ENCODE results near the gene GADD45G. TPM values are rescaled to one million over a fixed set of nuclear protein-coding genes. Genes with fewer than 3 reads are reported as not detected.

Gene GADD45G
- total and polyA plus RNA-seq, 2 experiments from 2014 or later, result 12.7 to 24.1 TPM

DNA sequence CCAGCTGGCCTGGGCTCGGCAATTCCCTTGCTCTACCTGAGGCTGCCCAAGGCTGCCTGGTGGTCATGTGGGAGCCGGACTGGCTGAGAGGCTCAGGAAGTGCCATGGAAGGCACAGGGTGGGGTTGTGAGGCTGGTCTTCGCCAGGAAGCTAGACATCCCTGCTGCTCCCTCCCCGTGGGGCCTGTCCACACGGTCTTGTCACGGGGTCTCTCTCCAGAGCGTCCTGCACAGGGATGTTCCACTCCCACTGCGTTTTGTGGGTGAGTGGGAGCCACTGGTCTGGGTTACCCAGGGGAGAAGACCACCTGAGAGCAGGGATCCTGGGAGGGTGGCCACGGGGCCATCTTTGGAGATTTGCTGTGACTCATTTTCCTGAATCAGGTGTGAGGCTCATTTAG lies 11.6 kb downstream of the GADD45G start:
- TF ChIP-seq ZNF331 (CRISPR knock-in tag; IDR thresholded peaks at IDR 0.05; ENCODE audit: low read depth) (no peak), CREB1 (CRISPR knock-in tag; IDR thresholded peaks at IDR 0.05; ENCODE audit: low read depth) (no peak), ZNF114 (CRISPR knock-in tag; IDR thresholded peaks at IDR 0.05) (no peak), STAT1 (IDR thresholded peaks at IDR 0.05; ENCODE audit: unreplicated experiment) (no peak), EZH2phosphoT487 (IDR thresholded peaks at IDR 0.05; ENCODE audit: unreplicated experiment) (no peak), NANOG (IDR thresholded peaks at IDR 0.05; ENCODE audit: borderline replicate concordance) (no peak), EZH2 (IDR thresholded peaks at IDR 0.05; ENCODE audit: low read depth, unreplicated experiment) (no peak), JUNB (IDR thresholded peaks at IDR 0.05; ENCODE audit: unreplicated experiment) (no peak), POLR2AphosphoS5 (IDR thresholded peaks at IDR 0.05; ENCODE audit: low read depth) (no peak)
- TF ChIP-seq, protein P1, sequence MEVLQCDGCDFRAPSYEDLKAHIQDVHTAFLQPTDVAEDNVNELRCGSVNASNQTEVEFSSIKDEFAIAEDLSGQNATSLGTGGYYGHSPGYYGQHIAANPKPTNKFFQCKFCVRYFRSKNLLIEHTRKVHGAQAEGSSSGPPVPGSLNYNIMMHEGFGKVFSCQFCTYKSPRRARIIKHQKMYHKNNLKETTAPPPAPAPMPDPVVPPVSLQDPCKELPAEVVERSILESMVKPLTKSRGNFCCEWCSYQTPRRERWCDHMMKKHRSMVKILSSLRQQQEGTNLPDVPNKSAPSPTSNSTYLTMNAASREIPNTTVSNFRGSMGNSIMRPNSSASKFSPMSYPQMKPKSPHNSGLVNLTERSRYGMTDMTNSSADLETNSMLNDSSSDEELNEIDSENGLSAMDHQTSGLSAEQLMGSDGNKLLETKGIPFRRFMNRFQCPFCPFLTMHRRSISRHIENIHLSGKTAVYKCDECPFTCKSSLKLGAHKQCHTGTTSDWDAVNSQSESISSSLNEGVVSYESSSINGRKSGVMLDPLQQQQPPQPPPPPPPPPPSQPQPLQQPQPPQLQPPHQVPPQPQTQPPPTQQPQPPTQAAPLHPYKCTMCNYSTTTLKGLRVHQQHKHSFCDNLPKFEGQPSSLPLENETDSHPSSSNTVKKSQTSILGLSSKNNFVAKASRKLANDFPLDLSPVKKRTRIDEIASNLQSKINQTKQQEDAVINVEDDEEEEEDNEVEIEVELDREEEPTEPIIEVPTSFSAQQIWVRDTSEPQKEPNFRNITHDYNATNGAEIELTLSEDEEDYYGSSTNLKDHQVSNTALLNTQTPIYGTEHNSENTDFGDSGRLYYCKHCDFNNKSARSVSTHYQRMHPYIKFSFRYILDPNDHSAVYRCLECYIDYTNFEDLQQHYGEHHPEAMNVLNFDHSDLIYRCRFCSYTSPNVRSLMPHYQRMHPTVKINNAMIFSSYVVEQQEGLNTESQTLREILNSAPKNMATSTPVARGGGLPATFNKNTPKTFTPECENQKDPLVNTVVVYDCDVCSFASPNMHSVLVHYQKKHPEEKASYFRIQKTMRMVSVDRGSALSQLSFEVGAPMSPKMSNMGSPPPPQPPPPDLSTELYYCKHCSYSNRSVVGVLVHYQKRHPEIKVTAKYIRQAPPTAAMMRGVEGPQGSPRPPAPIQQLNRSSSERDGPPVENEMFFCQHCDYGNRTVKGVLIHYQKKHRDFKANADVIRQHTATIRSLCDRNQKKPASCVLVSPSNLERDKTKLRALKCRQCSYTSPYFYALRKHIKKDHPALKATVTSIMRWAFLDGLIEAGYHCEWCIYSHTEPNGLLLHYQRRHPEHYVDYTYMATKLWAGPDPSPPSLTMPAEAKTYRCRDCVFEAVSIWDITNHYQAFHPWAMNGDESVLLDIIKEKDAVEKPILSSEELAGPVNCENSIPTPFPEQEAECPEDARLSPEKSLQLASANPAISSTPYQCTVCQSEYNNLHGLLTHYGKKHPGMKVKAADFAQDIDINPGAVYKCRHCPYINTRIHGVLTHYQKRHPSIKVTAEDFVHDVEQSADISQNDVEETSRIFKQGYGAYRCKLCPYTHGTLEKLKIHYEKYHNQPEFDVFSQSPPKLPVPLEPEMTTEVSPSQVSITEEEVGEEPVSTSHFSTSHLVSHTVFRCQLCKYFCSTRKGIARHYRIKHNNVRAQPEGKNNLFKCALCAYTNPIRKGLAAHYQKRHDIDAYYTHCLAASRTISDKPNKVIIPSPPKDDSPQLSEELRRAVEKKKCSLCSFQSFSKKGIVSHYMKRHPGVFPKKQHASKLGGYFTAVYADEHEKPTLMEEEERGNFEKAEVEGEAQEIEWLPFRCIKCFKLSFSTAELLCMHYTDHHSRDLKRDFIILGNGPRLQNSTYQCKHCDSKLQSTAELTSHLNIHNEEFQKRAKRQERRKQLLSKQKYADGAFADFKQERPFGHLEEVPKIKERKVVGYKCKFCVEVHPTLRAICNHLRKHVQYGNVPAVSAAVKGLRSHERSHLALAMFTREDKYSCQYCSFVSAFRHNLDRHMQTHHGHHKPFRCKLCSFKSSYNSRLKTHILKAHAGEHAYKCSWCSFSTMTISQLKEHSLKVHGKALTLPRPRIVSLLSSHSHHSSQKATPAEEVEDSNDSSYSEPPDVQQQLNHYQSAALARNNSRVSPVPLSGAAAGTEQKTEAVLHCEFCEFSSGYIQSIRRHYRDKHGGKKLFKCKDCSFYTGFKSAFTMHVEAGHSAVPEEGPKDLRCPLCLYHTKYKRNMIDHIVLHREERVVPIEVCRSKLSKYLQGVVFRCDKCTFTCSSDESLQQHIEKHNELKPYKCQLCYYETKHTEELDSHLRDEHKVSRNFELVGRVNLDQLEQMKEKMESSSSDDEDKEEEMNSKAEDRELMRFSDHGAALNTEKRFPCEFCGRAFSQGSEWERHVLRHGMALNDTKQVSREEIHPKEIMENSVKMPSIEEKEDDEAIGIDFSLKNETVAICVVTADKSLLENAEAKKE (CRISPR knock-in tag; IDR thresholded peaks at IDR 0.05), result no peak
- TF ChIP-seq, protein P2, sequence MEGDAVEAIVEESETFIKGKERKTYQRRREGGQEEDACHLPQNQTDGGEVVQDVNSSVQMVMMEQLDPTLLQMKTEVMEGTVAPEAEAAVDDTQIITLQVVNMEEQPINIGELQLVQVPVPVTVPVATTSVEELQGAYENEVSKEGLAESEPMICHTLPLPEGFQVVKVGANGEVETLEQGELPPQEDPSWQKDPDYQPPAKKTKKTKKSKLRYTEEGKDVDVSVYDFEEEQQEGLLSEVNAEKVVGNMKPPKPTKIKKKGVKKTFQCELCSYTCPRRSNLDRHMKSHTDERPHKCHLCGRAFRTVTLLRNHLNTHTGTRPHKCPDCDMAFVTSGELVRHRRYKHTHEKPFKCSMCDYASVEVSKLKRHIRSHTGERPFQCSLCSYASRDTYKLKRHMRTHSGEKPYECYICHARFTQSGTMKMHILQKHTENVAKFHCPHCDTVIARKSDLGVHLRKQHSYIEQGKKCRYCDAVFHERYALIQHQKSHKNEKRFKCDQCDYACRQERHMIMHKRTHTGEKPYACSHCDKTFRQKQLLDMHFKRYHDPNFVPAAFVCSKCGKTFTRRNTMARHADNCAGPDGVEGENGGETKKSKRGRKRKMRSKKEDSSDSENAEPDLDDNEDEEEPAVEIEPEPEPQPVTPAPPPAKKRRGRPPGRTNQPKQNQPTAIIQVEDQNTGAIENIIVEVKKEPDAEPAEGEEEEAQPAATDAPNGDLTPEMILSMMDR (conservative IDR thresholded peaks at IDR 0.05; ENCODE audit: low read depth in 2 of 2), result no peak
- TF ChIP-seq, protein P3, sequence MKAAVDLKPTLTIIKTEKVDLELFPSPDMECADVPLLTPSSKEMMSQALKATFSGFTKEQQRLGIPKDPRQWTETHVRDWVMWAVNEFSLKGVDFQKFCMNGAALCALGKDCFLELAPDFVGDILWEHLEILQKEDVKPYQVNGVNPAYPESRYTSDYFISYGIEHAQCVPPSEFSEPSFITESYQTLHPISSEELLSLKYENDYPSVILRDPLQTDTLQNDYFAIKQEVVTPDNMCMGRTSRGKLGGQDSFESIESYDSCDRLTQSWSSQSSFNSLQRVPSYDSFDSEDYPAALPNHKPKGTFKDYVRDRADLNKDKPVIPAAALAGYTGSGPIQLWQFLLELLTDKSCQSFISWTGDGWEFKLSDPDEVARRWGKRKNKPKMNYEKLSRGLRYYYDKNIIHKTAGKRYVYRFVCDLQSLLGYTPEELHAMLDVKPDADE (IDR thresholded peaks at IDR 0.05), result no peak
- TF ChIP-seq, protein P4, sequence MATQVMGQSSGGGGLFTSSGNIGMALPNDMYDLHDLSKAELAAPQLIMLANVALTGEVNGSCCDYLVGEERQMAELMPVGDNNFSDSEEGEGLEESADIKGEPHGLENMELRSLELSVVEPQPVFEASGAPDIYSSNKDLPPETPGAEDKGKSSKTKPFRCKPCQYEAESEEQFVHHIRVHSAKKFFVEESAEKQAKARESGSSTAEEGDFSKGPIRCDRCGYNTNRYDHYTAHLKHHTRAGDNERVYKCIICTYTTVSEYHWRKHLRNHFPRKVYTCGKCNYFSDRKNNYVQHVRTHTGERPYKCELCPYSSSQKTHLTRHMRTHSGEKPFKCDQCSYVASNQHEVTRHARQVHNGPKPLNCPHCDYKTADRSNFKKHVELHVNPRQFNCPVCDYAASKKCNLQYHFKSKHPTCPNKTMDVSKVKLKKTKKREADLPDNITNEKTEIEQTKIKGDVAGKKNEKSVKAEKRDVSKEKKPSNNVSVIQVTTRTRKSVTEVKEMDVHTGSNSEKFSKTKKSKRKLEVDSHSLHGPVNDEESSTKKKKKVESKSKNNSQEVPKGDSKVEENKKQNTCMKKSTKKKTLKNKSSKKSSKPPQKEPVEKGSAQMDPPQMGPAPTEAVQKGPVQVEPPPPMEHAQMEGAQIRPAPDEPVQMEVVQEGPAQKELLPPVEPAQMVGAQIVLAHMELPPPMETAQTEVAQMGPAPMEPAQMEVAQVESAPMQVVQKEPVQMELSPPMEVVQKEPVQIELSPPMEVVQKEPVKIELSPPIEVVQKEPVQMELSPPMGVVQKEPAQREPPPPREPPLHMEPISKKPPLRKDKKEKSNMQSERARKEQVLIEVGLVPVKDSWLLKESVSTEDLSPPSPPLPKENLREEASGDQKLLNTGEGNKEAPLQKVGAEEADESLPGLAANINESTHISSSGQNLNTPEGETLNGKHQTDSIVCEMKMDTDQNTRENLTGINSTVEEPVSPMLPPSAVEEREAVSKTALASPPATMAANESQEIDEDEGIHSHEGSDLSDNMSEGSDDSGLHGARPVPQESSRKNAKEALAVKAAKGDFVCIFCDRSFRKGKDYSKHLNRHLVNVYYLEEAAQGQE (IDR thresholded peaks at IDR 0.05; ENCODE audit: unreplicated experiment), result no peak
- Mint-ChIP-seq H3K36me3 (ENCODE audit: low read depth) (0 out of 3 replicates have a peak, but pooled peaks cover 2% of the 10 kb centered on the region), H3K4me3 (no peak overlapping the region), H3K27me3 (ENCODE audit: insufficient read depth, low read depth, poor library complexity) (peaks cover 10% of the 10 kb centered on the region), H3K9me3 (peaks cover 12% of the 10 kb centered on the region), H3K27ac (no peak overlapping the region), H3K4me1 (peaks cover 16% of the 10 kb centered on the region)
- DNase-seq (ENCODE audit: low spot score) (no peak), ATAC-seq (no peak)
- Histone ChIP-seq H3K79me2 (replicated peaks; ENCODE audit: insufficient read depth) (no peaks in the 10 kb centered on the region), H3K4me2 (no peak overlapping the region), H3K4me3 (no peak overlapping the region), H2AFZ (no peak overlapping the region), H3K9me2 (ENCODE audit: insufficient read depth) (peaks cover 4% of the 10 kb centered on the region; the same call in 1 of the 2 replicates), H4K20me1 (replicated peaks; ENCODE audit: insufficient read depth) (no peaks in the 10 kb centered on the region), H3K36me3 (ENCODE audit: insufficient read depth) (no peaks in the 10 kb centered on the region), H3K27me3 (ENCODE audit: insufficient read depth) (no peaks in the 10 kb centered on the region), H3K27ac (ENCODE audit: low read depth) (no peak overlapping the region), H3F3A (replicated peaks; ENCODE audit: low read depth) (no peaks in the 10 kb centered on the region), H3K4me1 (ENCODE audit: insufficient read depth) (peaks cover 7% of the 10 kb centered on the region)
